ENCODE results near the gene TMC1. TPM values are rescaled to one million over a fixed set of nuclear protein-coding genes. Genes with fewer than 3 reads are reported as not detected.
"Not testable (repeated sequence)": the region's sequence is repeated elsewhere in the genome, so short reads cannot be mapped to it uniquely, and the experiment has no call there.

TMC1 gene
- 0.15 TPM in 1 of 2 replicates, not detected in the other for total RNA-seq

GRCh38 chr9:72521416-72521815 is at the start of gene TMC1:
Gene TMC1, plus strand, starts transcription at chr9:72521608. Its CDS starts 127,041 bp downstream, at chr9:72648649.
- not testable (repeated sequence) for DNase-seq (ENCODE audit: low read depth)

DNA sequence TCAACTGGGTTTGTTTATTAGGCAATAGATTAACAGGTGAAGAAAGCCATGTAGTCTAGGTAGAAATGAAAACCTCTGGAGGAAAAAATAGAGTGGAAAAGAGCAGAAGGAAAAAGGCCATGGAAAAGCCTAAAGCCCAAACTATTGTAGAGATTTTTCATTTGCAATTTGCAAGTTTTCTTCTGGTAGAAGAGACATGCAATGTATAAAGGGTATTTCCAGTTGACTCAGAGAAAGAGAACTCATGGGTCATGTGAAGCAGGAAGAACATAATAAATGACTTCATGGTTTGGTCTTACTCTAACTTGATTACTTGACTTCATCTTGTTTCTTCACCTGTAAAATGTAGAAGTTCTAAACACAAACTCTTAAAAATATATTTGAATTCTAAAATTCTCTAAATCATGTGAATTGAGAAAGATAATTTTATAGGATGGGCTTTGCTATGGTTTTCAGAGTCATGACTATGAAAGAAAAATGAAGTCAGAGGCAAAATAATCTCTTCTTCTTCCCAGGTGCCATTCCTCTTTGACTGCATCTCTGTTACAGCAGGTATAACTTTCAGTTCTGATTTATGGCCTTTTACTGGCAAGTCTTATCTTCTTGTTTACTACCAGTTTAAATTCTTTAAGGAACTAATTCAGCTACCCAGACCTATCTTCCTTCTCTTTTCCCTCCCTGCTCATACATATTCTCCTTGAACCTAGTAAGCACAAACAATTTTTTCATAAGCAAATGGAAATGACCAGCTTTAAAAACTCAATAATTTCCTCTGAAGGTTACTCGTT is 47.7 kb upstream of the TMC1 start:
- peak; percentile 95 for DNase-seq (ENCODE audit: low read depth)

- no peak for DNase-seq (ENCODE audit: low read depth)
These were observed 46.7 kb upstream of the TMC1 start for GRCh38 chr9:72474676-72475075.

DNA sequence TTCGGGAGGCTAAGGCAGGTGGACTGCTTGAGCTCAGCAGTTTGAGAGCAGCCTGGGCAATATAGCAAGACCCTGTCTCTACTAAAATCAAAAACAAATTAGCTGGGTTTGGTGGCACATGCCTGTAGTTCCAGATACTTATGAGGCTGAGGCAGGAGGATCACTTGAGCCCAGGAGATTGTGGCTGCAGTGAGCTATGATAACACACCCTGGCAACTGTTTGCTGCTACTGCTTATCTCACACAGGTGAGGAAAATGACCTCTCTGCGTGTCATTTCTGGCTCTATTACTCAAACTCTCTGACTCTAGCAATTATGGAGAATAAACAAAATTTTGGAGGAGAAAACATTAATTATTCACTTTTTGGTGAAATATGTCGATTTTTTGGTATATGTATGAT is 45.3 kb upstream of the TMC1 start:
- no peak for DNase-seq (ENCODE audit: low read depth)

GRCh38 chr9:72476617-72477437 is 44.6 kb upstream of the TMC1 start:
- peak; percentile 98 for DNase-seq (ENCODE audit: low read depth)

GRCh38 chr9:72477930-72478518 is 43.4 kb upstream of the TMC1 start:
- DNase-seq (ENCODE audit: low read depth), result peak; percentile 98

- no peak for DNase-seq (ENCODE audit: low read depth)
These were observed 42.4 kb upstream of the TMC1 start for GRCh38 chr9:72478966-72479365.

- DNase-seq (ENCODE audit: low read depth), result not testable (repeated sequence)
These were observed 41.1 kb upstream of the TMC1 start for GRCh38 chr9:72480261-72480660.

GRCh38 chr9:72480921-72481320 is 40.5 kb upstream of the TMC1 start:
- peak; percentile 92 for DNase-seq (ENCODE audit: low read depth)

- peak; percentile 89 for DNase-seq (ENCODE audit: low read depth)
These were observed 35.4 kb upstream of the TMC1 start for GRCh38 chr9:72485821-72486593.

DNA sequence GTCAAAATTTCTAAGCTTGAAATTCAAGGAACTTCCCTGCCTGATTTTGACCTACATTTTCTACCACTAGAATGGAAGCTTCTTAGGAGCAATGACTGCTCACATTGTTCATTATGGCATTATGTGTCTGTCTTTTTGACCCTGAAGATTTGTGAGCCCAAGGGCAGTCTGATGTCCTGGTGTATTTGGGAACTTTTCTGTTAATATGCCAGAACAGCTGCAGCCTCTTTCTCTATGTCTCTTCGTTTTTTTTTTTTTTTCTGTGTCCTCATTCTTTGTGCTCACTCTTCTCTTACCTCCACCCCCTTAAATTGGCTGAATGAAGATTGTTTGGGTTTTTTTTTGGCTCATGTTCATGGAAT is 34.8 kb upstream of the TMC1 start:
- DNase-seq (ENCODE audit: low read depth), result no peak

DNA sequence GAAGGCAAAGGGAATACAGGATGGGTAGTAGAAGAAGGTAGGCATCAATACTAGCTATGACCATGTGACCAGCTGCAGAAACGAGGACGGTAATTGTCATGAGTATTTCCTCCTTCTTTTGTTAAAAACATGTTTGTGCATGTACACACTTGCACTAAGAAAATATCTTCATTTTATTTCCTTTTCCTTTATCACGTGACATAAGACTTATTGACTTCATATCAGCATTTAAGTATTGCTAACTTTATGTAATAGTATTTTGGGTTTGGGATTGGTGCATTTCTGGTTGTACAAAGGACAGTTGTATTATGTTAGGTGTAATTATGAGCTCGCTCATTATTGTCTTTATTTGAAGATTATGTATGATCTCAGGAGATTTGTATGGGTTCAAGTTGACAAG is 33.7 kb upstream of the TMC1 start:
- DNase-seq (ENCODE audit: low read depth), result not testable (repeated sequence)

DNA sequence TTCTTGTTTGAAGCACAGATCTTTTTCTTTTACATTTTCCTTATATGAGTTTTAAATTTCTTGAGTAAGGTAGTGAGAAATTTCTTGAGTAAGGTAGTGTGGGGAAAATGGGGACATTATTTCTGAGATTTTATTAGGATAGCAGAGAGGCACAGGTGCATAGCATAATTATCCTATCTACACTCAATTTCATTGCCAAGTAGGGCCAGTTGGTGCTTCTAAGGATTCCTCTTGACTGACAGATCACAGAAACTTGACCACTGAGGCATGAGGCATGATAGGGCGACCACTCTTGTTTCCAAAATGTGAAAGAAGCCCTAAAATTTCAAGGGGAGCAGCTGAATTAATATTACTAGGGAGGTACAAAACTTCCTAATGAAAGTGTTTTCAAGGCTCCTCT is 31.4 kb upstream of the TMC1 start:
- no peak for DNase-seq (ENCODE audit: low read depth)

GRCh38 chr9:72491242-72491641 is 30.2 kb upstream of the TMC1 start:
- no peak for DNase-seq (ENCODE audit: low read depth)

DNA sequence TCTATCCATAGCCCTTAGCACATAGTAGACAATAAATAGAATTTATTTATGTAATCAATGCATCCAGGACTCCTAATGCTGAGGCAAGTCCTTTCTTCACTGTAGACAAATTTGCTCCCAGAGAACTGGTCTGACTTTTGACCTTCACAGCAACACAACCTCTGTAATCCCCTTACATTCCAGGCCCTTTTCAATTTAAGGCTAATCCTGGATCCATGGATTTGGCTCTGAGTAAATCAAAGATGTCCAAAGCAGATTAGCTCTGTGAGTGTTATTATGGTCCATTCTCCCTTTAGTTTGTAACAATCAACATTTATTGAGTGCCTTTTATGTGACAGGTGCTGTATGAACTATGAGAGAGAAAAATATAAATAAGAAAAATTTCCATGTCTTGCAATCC is 27.4 kb upstream of the TMC1 start:
- DNase-seq (ENCODE audit: low read depth), result no peak

GRCh38 chr9:72497447-72498046 is 23.9 kb upstream of the TMC1 start:
- DNase-seq (ENCODE audit: low read depth), result no peak

DNA sequence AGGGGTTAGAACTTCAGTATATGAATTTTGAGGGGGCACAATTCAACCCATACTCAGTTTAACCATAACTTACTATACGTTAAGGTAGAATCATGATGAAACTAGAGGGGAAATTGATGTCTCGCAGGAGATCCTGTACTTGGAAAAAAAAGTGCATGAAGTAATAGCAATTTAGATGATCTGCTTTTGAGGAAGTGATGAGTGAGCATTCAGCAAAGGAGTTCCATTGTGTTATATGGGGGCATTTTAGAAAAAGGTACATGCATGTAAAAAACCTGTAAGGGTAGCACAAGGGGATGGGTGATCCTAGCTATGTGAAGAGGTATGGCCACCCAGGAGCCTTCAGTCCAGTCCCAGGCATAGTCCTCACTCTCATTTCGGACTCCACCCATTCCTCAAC is 14.8 kb upstream of the TMC1 start:
- DNase-seq (ENCODE audit: low read depth), result no peak

GRCh38 chr9:72509053-72509452 is 12.4 kb upstream of the TMC1 start:
- DNase-seq (ENCODE audit: low read depth), result peak; percentile 63

DNA sequence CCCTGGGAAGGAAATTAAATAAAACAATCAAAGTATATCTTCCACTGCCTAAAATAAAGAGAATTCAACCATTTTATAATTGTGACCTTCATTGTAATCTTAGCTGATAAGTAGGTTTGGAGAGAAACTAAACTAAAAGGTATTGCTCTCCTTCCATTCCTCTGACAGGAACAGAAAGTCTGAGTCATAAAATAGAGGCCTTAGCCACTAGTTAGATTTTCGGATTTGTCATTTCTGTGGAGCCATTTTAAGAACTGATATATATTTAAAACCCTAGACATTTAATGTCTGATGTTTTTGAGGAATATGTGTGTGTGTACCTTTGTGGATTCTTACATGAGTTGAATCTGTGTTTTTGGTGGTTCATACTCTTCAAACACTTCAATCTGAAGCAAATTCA is 11.8 kb upstream of the TMC1 start:
- DNase-seq (ENCODE audit: low read depth), result peak; percentile 75

GRCh38 chr9:72521011-72521410 is 397 bp upstream of the TMC1 start:
- DNase-seq (ENCODE audit: low read depth), result not testable (repeated sequence)

DNA sequence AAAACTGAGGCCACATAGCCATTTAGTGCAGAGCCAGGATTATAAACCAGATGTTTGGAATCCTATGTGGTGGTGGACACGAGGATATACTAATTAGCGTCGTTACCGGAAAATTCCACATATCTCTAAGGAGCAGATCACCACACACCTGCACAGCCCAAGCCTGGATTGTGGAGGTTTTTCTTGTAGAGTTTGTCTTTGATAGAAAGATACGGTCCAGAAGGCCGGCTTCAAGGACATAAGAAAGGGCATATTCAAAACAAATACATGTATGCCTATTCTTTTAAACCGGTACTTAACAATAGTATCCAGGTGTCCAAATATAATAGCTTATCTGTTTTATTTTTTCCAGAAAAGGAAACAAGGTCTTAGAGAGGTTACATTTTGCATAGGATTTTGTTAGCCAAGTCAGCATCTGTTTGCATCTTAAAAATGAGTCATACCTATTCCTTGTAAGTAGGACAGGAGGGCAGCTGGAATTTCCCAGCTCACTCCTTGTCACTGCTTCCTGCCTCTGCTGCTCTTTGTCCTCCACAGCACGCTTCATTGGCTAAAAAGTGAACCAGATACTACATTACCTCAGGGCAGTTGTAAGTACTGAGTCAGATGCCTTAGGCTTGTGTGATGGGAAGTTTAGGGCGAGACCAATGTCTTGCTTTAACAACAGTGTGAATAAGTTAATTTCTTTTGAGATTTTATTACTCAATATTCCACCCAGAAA is 3.6 kb downstream of the TMC1 start:
- DNase-seq (ENCODE audit: low read depth), result peak; percentile 100
